ENCODE data around the gene SIT1. TPM values are rescaled to one million over a fixed set of nuclear protein-coding genes. Genes with fewer than 3 reads are reported as not detected.

Gene SIT1
- total RNA-seq, 1 experiment from 2014 or later, result not detected

- no peak for DNase-seq (ENCODE audit: low read depth, low spot score)
- in situ Hi-C loops (cut with HindIII; ENCODE audit: low pct_unique_long_range_greater_than_20kb, low sequenced_read_pairs), result no loop called here
Measured at GRCh38 chr9:35685506-35685905, 34.8 kb upstream of the SIT1 start.

GRCh38 chr9:35684921-35685320 lies 34.2 kb upstream of the SIT1 start:
- DNase-seq (ENCODE audit: low read depth, low spot score), result no peak
- in situ Hi-C loops (cut with HindIII; ENCODE audit: low pct_unique_long_range_greater_than_20kb, low sequenced_read_pairs), result no loop called here

- DNase-seq (ENCODE audit: low read depth, low spot score), result no peak
- in situ Hi-C loops (cut with HindIII; ENCODE audit: low pct_unique_long_range_greater_than_20kb, low sequenced_read_pairs), result no loop called here
Measured at GRCh38 chr9:35683323-35683722, 32.6 kb upstream of the SIT1 start.

DNA sequence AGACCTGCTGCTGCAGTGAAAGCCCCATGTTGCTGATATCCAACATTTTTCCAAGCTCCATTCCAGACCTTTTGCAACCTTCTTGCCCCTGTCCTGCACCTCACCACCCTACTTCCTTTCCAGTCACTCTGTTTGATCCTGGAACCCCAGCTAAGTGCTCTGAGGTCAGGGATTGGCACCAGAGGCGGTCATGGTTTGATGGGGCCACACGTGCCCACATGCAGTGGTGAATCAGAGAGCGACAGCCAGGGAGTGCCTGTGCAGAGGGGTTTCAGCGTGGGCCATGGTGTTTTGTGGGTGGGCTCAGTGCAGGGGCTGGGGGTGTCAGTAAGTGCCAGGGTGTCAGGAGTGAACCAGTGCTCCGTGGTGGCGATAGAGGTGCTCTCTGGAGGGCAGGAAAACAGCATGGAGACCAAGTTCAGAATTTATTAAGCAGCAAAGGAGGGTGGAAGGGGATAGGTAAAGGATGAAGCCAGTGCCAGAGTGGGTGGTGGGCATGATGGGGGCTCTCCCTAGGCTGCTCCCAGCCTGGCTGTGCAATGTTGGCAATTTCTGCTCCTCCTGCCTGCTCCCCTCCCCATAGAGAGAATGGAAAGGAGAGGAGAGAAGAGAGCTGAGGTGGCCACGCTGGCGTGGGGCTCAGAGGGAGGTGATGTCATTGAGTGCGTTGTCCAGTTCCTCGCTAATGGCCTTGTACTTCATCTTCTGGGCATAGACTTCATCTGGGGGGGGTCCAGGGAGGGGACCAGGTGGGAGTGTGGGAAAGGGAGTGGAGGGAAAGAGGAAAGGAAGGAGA lies 32.0 kb upstream of the SIT1 start:
- DNase-seq (ENCODE audit: low read depth, low spot score), result no peak
- in situ Hi-C loops (cut with HindIII; ENCODE audit: low pct_unique_long_range_greater_than_20kb, low sequenced_read_pairs), result no loop called here

DNA sequence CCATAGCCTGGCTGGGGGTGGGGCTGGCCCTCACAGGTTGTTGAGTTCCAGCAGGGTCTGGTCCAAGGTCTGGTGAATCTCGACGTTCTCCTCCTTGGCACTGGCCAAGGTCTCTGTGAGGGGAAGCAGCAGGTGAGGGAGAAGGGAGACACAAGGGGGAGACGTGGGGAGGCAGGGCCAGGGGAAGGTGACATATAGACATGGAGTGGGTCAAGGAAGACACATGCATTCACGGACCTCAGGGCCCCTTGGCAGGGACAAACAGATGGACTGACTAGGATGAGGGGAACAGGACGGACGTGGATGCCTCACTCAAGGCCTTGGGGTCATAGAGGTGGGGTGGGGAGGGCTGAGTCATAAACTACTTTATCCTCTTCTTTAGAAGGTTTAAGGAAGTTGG lies 31.3 kb upstream of the SIT1 start:
- in situ Hi-C loops (cut with HindIII; ENCODE audit: low pct_unique_long_range_greater_than_20kb, low sequenced_read_pairs), result no loop called here
- no peak for DNase-seq (ENCODE audit: low read depth, low spot score)

DNA sequence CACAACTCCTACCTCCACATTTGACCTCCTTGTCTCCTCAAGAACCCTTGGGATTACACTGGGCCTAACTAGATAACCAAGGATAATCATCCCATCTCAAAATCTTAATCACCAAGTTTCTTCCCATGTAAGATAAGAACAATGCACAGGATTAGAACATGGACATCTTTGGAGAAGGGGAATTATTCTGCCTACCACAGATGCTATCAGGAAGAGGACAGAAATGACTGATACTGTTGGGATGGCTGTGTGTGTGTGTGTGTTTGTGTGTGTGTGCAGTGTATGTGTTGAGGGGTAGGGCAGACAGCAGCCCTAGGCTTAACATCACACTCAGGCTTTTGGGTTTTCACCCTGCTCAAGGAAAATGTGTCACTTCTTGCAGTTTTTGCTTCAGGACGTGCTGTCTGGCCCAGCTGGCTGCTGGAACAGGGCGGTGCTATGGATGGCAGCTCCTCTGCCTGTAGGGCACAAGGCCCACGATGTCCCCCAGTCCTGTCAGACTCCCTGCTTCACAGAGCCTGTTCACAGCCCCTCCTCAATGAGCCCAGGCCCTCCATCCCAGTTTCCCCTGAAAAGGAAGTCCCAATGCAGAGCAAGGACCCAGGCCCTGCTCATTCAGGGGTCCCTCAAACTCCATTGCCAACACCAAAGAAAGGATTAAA lies 30.7 kb upstream of the SIT1 start:
- in situ Hi-C loops (cut with HindIII; ENCODE audit: low pct_unique_long_range_greater_than_20kb, low sequenced_read_pairs), result no loop called here
- no peak for DNase-seq (ENCODE audit: low read depth, low spot score)

DNA sequence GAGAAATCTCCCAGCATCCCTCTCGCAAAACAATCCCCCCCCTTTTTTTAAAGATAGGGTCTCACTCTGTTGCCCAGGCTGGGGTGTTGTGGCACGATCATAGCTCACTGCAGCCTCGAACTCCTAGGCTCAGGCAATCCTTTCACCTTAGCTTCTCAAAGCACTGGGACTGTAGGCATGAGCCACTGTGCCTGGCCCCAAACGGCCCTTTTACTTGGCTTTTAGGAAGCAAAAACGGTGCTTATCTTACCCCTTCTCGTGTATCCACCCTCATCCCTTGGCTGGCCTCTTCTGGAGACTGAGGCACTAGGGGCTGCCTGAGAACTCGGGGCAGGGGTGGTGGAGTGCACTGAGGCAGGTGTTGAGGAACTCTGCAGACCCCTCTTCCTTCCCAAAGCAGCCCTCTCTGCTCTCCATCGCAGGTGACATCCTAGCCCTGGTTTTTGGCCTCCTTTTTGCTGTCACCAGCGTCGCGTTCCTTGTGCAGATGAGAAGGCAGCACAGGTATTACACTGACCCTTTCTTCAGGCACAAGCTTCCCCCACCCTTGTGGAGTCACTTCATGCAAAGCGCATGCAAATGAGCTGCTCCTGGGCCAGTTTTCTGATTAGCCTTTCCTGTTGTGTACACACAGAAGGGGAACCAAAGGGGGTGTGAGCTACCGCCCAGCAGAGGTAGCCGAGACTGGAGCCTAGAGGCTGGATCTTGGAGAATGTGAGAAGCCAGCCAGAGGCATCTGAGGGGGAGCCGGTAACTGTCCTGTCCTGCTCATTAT lies 29.8 kb upstream of the SIT1 start:
- no peak for DNase-seq (ENCODE audit: low read depth, low spot score)
- in situ Hi-C loops (cut with HindIII; ENCODE audit: low pct_unique_long_range_greater_than_20kb, low sequenced_read_pairs), result no loop called here

DNA sequence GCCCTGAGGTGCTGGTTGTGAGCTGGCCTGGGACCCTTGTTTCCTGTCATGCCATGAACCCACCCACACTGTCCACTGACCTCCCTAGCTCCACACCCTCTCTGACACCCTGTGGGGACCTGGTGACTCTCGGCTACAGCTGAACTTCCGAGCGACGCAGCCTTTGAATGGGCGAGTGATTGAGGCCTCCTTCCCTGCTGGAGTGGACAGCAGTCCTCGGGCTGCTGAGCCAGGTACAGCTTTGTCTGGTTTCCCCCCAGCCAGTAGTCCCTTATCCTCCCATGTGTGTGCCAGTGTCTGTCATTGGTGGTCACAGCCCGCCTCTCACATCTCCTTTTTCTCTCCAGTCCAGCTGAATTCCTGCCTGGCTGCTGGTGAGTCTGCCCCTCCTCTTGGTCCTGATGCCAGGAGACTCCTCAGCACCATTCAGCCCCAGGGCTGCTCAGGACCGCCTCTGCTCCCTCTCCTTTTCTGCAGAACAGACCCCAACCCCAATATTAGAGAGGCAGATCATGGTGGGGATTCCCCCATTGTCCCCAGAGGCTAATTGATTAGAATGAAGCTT lies 29.1 kb upstream of the SIT1 start:
- in situ Hi-C loops (cut with HindIII; ENCODE audit: low pct_unique_long_range_greater_than_20kb, low sequenced_read_pairs), result no loop called here
- DNase-seq (ENCODE audit: low read depth, low spot score), result no peak

DNA sequence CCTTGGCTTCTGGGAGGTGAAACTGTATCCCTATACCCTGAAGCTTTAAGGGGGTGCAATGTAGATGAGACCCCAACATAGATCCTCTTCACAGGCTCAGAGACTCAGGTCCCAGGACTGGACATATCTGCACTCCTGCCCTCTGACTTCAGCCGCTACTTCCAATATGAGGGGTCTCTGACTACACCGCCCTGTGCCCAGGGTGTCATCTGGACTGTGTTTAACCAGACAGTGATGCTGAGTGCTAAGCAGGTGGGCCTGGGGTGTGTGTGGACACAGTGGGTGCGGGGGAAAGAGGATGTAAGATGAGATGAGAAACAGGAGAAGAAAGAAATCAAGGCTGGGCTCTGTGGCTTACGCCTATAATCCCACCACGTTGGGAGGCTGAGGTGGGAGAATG lies 28.4 kb upstream of the SIT1 start:
- DNase-seq (ENCODE audit: low read depth, low spot score), result no peak
- in situ Hi-C loops (cut with HindIII; ENCODE audit: low pct_unique_long_range_greater_than_20kb, low sequenced_read_pairs), result no loop called here

- in situ Hi-C loops (cut with HindIII; ENCODE audit: low pct_unique_long_range_greater_than_20kb, low sequenced_read_pairs), result no loop called here
- DNase-seq (ENCODE audit: low read depth, low spot score), result no peak
Measured at GRCh38 chr9:35675732-35676392, 25.1 kb upstream of the SIT1 start.

DNA sequence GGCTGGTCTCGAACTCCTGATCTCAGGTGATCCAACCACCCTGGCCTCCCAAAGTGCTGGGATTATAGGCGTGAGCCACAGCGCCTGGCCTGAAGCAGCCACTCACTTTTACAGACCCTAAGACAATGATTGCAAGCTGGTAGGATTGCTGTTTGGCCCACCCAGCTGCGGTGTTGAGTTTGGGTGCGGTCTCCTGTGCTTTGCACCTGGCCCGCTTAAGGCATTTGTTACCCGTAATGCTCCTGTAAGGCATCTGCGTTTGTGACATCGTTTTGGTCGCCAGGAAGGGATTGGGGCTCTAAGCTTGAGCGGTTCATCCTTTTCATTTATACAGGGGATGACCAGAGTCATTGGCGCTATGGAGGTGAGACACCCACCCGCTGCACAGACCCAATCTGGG lies 24.5 kb upstream of the SIT1 start:
- in situ Hi-C loops (cut with HindIII; ENCODE audit: low pct_unique_long_range_greater_than_20kb, low sequenced_read_pairs), result no loop called here

DNA sequence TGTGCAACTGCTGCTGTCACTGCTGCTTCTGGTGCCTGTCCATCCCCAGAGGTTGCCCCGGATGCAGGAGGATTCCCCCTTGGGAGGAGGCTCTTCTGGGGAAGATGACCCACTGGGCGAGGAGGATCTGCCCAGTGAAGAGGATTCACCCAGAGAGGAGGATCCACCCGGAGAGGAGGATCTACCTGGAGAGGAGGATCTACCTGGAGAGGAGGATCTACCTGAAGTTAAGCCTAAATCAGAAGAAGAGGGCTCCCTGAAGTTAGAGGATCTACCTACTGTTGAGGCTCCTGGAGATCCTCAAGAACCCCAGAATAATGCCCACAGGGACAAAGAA lies 23.3 kb upstream of the SIT1 start:
- in situ Hi-C loops (cut with HindIII; ENCODE audit: low pct_unique_long_range_greater_than_20kb, low sequenced_read_pairs), result no loop called here
- no peak for DNase-seq (ENCODE audit: low read depth, low spot score)

More for the DNA sequence above, 24.5 kb upstream of the SIT1 start:
- no peak for DNase-seq (ENCODE audit: low read depth, low spot score)

- DNase-seq (ENCODE audit: low read depth, low spot score), result no peak
Measured at GRCh38 chr9:35673132-35674024, 22.6 kb upstream of the SIT1 start, which contains the start of gene CA9. Gene CA9 (plus strand): TSS chr9:35673928. CDS start chr9:35673960, 32 bp downstream.

DNA sequence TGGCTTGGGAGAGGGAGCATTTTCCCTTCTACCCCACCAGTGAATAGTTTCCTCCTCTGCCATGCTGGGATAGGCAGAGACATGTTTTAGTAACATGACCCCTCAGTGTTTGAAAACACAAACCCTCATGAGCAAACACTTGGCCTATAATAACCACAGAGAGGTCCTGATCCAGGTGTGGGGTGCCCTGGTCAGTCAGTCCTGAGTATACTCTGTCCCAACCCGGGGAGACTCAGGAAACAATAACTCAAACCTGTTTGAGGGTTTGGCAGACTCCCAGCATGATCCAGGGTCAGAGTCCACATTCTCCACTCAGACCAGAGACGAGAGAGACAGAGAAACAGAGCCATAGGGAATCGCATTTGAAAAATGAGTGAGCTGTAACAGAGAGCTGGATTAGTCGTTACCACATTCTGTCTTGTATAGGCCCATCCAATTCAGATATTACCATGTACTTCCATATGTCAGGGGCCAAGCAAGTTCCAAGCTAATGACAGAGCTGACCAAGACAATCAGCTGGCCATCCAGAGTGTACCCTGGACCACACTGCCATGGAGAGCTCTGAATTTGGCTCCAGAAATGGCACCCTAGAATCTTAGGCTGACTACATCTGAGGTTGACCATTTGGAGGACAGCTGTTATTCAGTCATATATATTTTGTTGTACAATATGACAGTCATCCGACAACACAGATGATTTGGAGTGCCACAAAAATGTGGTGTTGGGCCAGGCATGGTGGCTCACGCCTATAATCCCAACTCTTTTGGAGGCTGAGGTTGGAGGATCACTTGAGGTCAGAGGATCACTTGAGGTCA lies 18.8 kb upstream of the SIT1 start:
- no peak for DNase-seq (ENCODE audit: low read depth, low spot score)

More at GRCh38 chr9:35673132-35674024, 22.6 kb upstream of the SIT1 start, which contains the start of gene CA9:
- in situ Hi-C loops (cut with HindIII; ENCODE audit: low pct_unique_long_range_greater_than_20kb, low sequenced_read_pairs), result no loop called here

DNA sequence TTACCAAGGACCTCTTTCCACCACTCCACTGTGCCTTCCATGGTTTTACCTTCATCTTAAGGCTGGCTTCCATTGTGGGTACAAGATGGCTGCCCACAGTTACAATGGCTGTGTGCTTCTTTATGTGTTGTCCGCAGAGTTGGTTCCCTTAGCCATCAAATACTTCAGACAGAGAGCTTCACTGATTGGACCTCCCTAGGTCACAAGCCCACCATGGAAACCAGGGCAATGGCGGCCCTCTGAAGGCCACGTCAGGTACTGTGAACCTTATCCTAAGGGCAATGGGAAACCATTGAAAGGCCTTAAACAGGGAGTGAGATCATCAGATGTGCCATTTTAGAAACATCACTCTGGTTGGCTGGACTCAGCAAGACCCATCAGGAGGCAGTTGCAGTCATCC lies 17.2 kb upstream of the SIT1 start:
- in situ Hi-C loops (cut with HindIII; ENCODE audit: low pct_unique_long_range_greater_than_20kb, low sequenced_read_pairs), result no loop called here
- no peak for DNase-seq (ENCODE audit: low read depth, low spot score)

More for the DNA sequence above, 18.8 kb upstream of the SIT1 start:
- in situ Hi-C loops (cut with HindIII; ENCODE audit: low pct_unique_long_range_greater_than_20kb, low sequenced_read_pairs), result no loop called here

GRCh38 chr9:35666549-35666948 lies 15.8 kb upstream of the SIT1 start:
- DNase-seq (ENCODE audit: low read depth, low spot score), result no peak
- in situ Hi-C loops (cut with HindIII; ENCODE audit: low pct_unique_long_range_greater_than_20kb, low sequenced_read_pairs), result no loop called here
